GM19023 (cell line): ENCODE data around the gene NSD2.
A peak's percentile ranks its signal among the peaks of the same experiment; 100 is the strongest.
"Not testable (repeated sequence)": the region's sequence is repeated elsewhere in the genome, so short reads cannot be mapped to it uniquely, and the experiment has no call there.

ENCODE experiments used
- ATAC-seq: cut with Tn5 transposase; IDR thresholded peaks from one replicate; pipeline ENCODE4 v1.9.1; 2021; ENCODE audit warnings: mild to moderate bottlenecking, moderate library complexity; ENCODE audit not compliant: unreplicated experiment

Gene NSD2

GRCh38 chr4:1870578-1871443 is at the start of gene NSD2:
NSD2 (plus strand) TSS chr4:1871393; CDS start chr4:1900655, 29,262 bp downstream.
- peak; percentile 65 for ATAC-seq

- no peak for ATAC-seq
These were observed 49.3 kb upstream of the NSD2 start for GRCh38 chr4:1821679-1822567.

DNA sequence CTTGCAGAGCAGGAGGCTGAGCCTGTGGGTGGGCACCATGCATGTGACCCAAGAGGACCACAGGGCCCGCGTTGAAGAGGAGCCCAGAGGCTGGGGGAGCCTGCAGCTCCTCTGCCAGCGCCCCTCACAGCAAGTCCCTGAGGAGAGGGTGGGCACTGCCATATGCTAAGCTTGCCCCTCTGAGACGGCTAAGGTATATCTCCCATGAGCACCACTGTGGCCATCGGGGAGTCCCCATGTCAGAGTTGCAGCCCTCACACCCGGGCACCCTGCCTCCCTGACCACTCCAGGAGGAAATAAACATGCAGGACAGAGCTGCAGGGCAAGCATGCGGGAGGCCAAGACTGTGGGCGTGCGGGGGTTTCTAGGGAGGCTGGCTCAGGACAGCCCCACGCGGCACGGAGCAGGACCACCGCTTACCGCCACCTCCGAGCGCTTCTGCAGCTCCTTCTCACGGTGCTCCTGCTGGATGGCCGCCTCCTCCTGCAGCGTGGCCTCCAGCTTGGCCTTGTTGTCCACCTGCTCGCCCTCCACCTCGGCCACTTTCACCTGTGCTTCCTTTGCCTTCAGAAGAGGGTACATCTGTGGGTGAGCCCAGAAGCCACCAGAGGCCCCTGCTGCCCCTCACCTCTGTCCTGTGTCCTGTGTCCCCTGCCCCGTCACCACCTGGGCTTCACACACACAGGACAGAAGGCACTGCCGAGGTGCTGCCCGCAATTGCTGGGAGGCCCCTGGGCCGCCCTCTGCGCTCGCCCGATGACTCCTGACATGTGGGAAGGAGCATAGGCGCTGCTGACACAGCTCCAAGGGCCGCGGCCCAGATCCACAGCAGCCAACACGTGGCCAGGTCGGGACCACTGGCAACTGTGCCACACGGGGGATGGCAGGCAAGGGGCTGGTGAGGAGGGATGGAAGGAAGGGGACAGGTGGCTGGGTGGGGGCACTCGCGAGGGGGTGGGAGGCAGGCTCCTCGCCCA is 48.3 kb upstream of the NSD2 start:
- ATAC-seq = no peak

DNA sequence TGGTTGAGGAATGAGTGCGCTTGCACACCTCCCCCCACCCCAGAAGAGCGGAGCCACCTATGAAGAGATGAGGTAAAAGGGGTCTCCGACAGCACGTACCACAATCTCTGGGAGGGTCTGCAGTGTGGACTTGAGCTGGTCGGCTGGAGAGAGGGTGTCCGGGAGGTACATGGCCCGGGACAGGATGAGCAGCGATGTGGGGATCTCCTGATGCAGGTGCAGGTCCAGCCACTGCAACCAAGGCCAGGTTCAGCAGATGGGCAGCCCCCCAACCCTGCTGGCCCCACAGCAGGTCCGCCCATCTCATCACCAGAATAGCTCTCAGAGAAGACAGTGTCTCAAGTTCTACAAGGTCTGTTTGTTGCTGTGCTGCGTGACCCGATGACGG is 47.7 kb upstream of the NSD2 start:
- no peak for ATAC-seq

- ATAC-seq = no peak
These were observed 46.4 kb upstream of the NSD2 start for GRCh38 chr4:1824746-1825145.

GRCh38 chr4:1825326-1825725 is 45.9 kb upstream of the NSD2 start:
- ATAC-seq = no peak

- no peak for ATAC-seq
These were observed 44.5 kb upstream of the NSD2 start for GRCh38 chr4:1826531-1827350.

DNA sequence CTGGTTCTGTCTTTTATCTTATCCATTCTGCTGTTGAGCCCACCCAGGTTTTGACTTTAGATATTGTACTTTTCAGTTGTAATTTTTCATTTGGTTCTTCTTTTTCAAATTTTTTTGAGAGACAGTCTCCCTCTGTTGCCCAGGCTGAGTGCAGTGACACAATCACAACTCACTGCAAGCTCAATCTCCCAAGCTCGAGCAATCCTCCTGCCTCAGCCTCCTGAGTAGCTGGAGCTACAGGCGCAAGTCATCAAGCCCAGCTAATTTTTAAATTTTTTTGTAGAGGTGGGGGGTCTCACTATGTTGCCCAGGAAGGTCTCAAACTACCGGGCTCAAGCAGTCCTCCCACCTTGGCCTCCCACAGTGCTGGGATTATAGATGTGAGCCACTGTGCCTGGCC is 41.0 kb upstream of the NSD2 start:
- no peak for ATAC-seq

GRCh38 chr4:1830642-1831228 is 40.5 kb upstream of the NSD2 start:
- no peak for ATAC-seq

GRCh38 chr4:1831331-1831730 is 39.9 kb upstream of the NSD2 start:
- ATAC-seq = no peak

DNA sequence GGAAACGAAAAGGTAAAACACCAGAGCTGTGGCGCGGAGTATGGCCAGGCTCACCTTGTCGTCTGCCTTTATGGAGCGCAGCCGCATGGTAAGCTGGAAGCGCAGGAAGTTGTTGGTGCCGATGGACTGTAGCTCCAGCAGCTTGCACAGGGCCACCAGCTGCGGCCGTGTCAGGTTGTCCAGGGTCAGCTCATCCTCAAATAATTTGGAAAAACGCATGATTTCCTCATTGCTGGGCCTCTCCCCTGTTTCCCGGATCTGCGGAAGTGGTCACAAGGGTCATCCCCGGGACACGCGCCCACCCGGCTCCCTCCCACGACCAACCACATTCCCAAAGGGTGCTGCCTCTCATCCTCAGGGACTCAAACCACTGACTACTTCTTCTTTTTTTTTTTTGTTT is 38.5 kb upstream of the NSD2 start:
- ATAC-seq = no peak

- ATAC-seq = no peak
These were observed 37.7 kb upstream of the NSD2 start for GRCh38 chr4:1833307-1834046.

DNA sequence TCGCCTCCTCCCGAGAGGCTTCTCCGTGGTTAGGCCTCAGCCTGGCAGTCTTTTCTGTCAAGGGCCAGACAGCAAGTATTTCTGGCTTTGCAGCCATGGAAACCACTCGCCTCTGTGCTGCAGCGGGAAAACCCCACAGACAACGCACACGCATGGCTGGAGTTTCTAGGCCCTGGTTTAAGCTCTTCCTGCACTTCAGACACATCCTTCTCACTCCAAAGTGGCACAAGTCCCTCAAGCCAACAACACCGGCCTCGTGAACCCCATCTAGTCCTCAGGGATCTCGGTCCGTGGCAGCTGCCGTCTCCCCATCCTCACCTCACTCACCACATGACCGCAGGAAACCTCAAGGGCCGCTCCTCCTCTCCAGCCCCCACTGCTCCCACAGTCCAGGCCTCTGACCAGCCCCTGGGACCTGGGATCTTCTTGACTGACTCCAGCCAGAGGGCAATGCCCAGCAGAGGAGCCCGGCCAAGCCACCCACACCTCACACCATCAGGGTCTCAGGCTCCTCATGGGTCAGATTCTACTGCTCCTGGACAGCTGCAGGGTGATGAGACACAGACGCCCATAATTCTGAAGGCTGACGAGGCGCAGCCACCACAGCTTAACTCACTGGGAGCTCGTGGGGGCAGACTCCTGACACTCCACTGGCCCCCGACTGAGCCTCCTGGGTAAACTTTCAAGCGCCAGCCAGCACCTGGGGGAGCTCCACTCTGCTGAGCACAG is 37.0 kb upstream of the NSD2 start:
- peak; percentile 67 for ATAC-seq

DNA sequence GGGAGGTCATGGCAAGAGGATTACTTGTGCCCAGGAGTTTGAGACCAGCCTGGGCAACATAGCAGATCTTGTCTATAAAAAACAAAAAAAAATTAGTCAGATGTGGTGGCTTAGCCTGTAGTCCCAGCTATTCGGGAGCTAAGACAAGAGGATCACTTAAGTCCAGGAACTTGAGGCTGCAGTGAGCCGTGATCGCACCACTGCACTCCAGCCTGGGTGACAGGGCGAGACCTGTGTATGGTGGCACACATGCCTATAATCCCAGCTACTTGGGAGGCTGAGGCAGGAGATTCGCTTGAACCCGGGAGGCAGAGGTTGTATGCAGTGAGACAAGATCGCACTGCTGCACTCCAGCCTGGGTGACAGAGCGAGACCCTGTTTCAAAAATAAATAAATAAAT is 35.4 kb upstream of the NSD2 start:
- ATAC-seq = not testable (repeated sequence)

GRCh38 chr4:1836650-1837049 is 34.5 kb upstream of the NSD2 start:
- no peak for ATAC-seq

DNA sequence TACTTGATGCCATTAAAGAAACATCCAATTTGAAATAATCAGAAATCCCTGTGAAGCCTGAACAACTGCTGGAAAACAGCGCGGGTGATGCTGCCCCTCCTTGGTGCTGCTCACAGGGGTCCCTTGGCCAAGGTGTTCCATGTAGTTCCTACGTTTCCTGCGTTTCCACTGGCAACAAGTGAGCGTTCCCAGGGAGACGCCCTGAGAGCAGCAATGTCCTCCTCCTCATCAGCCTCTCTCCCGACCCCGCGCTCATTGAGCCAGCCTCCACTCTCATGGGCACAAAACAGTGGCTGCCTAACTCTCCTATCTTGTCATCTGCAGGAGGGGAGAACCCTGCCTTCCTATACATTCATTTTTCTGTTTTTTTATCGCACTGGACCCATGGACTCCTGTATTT is 34.1 kb upstream of the NSD2 start:
- no peak for ATAC-seq

DNA sequence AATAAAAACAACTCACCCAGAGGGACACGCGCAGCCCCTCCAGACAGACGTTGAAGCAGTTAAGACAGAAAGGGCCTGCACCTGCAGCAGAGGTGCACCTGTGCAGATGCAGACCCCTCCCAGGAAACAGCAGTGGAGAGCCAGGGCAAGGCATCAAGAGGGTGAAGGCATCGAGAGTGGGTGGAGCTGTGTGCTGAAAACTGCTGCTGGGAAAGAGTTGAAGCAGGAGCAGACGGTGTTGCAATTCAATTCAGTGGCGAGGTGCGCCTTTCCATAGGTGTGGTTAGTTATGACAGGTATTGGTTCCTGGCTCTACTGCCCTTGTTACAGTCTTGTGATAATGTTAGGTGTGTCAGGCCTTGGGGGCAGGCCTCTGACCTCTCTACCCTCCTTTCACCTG is 31.9 kb upstream of the NSD2 start:
- no peak for ATAC-seq

GRCh38 chr4:1841201-1841886 is 29.8 kb upstream of the NSD2 start:
- ATAC-seq = no peak
